Measurements from ENCODE around the gene FAM124A. TPM values are rescaled to one million over a fixed set of nuclear protein-coding genes. Genes with fewer than 3 reads are reported as not detected.

The FAM124A gene
- total and polyA plus RNA-seq, 10 of the 15 experiments (the other 5 are each of a cell fraction or from before 2014, with no cell fraction given): not detected

DNA sequence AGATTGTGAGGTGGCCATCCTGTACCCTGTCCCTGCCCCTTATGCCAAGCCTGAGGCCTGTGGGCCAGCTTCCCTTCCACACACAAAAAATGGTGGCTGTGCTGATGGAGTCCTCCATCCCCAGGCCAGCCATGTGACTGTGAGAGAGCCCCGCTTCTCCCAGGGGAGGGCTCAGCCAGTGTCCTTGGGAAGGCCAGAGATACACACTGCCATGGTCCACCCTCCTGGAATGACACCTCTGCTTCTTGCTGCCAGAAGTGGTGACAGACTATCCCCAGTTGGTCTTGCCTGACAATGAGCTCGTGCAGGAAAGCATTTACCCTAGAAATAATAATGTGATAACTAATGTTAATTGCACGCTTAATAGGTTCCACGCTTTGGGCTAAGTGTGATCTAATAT is 38.0 kb downstream of the FAM124A start (continued):
- TF ChIP-seq, protein P1, sequence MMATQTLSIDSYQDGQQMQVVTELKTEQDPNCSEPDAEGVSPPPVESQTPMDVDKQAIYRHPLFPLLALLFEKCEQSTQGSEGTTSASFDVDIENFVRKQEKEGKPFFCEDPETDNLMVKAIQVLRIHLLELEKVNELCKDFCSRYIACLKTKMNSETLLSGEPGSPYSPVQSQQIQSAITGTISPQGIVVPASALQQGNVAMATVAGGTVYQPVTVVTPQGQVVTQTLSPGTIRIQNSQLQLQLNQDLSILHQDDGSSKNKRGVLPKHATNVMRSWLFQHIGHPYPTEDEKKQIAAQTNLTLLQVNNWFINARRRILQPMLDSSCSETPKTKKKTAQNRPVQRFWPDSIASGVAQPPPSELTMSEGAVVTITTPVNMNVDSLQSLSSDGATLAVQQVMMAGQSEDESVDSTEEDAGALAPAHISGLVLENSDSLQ (IDR thresholded peaks at IDR 0.05): no peak
- no peak for TF ChIP-seq ZNF24 (IDR thresholded peaks at IDR 0.05)
- TF ChIP-seq TARDBP (IDR thresholded peaks at IDR 0.05; ENCODE audit: borderline replicate concordance): no peak
- no peak for TF ChIP-seq FOXM1 (IDR thresholded peaks at IDR 0.05; ENCODE audit: low read depth, low read length)
- TF ChIP-seq, protein P2, sequence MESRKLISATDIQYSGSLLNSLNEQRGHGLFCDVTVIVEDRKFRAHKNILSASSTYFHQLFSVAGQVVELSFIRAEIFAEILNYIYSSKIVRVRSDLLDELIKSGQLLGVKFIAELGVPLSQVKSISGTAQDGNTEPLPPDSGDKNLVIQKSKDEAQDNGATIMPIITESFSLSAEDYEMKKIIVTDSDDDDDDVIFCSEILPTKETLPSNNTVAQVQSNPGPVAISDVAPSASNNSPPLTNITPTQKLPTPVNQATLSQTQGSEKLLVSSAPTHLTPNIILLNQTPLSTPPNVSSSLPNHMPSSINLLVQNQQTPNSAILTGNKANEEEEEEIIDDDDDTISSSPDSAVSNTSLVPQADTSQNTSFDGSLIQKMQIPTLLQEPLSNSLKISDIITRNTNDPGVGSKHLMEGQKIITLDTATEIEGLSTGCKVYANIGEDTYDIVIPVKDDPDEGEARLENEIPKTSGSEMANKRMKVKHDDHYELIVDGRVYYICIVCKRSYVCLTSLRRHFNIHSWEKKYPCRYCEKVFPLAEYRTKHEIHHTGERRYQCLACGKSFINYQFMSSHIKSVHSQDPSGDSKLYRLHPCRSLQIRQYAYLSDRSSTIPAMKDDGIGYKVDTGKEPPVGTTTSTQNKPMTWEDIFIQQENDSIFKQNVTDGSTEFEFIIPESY (IDR thresholded peaks at IDR 0.05): no peak
- no peak for TF ChIP-seq TCF12 (IDR thresholded peaks at IDR 0.05; ENCODE audit: low read depth, low read length)

DNA sequence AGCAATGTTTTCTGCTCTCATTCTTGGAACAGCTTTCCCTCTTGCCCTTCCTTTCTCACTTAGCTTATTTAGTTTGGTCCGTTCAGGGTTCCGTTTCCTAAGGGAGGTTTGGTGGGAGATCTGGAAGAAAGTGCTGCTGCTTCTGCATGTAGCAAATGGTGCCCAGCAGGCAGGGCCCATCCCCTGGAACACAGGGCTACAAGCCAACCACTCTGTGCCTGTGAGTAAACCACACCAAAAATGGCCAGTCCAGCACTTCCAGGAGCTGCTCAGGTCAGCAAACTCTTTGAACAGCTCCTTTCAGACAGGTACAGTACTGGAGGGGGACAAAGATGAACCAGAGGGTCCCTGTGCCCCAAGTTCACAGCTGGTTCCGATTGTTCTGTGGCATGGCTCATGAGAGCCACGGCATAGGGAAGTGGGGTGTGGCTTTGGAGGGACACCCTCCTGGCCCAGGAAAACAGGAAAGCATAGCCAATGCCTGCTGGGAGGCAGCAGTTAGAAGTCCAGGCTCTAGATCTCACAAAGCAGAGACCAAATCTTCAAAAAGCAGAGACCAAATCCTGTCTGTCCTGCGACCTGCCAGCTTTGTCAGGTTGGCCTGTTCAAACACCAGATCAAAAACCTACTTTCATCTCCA is 39.5 kb downstream of the FAM124A start:
- H3K27me3 ChIP-seq (replicated peaks in 1 of 2; ENCODE audit: control insufficient read depth in 2 of 2, insufficient read depth in 2 of 2, low read length in 1 of 2): 0 out of 4 replicates have a peak, but pooled peaks cover 0 to 3% of the 10 kb centered on the region in 2 experiments
- intact Hi-C loops (cut with micrococcal nuclease; ENCODE audit: unreplicated experiment): no loop called here
- H3K27ac ChIP-seq (ENCODE audit: control insufficient read depth, insufficient read depth): no peak overlapping the region
- H4K20me1 ChIP-seq (ENCODE audit: control insufficient read depth, insufficient read depth): no peaks in the 10 kb centered on the region
- DNase-seq (ENCODE audit: low read depth, low spot score): no peak
- in situ Hi-C loops (cut with MboI): no loop called here
- POLR2A ChIA-PET: no interaction called here
- no peak overlapping the region for H3K9ac ChIP-seq (ENCODE audit: control insufficient read depth, insufficient read depth, low read length)
- RAD21 ChIA-PET (ENCODE audit: unreplicated experiment): no interaction called here
- WGBS (ENCODE audit: insufficient coverage, insufficient replicate concordance, low lambda C conversion rate, missing lambda C conversion rate): 43% methylated on average over 5 of the region's 5 CpGs
- CTCF ChIA-PET: interaction anchor here (1.2 to 4.4 kb wide), 4 partner anchors 24 to 536 kb away, joined by 3 to 17 read pairs (median 4); no protein-coding TSS in a partner anchor
- no TSS peak for BruUV-seq (replicated peaks)
- no peaks in the 10 kb centered on the region for H3K4me1 ChIP-seq (ENCODE audit: control insufficient read depth, insufficient read depth, low read length)
- ATAC-seq: no peak
- no peak for FAIRE-seq
- H2AFZ ChIP-seq (ENCODE audit: control insufficient read depth, low read depth, low read length): no peak overlapping the region
- H3K9me3 ChIP-seq (replicated peaks; ENCODE audit: control insufficient read depth, insufficient read depth, low read length): no peaks in the 10 kb centered on the region
- no peaks in the 10 kb centered on the region for H3K36me3 ChIP-seq (ENCODE audit: control insufficient read depth in 2 of 2, insufficient read depth in 2 of 2, low read length in 1 of 2)
- no peak overlapping the region for H3K4me3 ChIP-seq
- H3K4me2 ChIP-seq (ENCODE audit: control insufficient read depth, insufficient read depth): no peak overlapping the region
- no peaks in the 10 kb centered on the region for H3K79me2 ChIP-seq (ENCODE audit: control insufficient read depth, insufficient read depth, low read length)
- SMC1A ChIA-PET (ENCODE audit: uncharacterized antibody, unreplicated experiment): interaction anchor here (1.2 kb wide), 1 partner anchor 537 kb away, joined by 5 read pairs; no protein-coding TSS in a partner anchor
- TF ChIP-seq TCF12 (IDR thresholded peaks at IDR 0.05; ENCODE audit: low read depth, low read length) (no peak), SMC3 (IDR thresholded peaks at IDR 0.05; ENCODE audit: borderline replicate concordance, low read length) (no peak), ZNF622 (IDR thresholded peaks at IDR 0.05) (no peak), HDAC6 (IDR thresholded peaks at IDR 0.05; ENCODE audit: unreplicated experiment) (no peak), ZNF207 (IDR thresholded peaks at IDR 0.05; ENCODE audit: borderline replicate concordance) (no peak)
- TF ChIP-seq, protein P3, sequence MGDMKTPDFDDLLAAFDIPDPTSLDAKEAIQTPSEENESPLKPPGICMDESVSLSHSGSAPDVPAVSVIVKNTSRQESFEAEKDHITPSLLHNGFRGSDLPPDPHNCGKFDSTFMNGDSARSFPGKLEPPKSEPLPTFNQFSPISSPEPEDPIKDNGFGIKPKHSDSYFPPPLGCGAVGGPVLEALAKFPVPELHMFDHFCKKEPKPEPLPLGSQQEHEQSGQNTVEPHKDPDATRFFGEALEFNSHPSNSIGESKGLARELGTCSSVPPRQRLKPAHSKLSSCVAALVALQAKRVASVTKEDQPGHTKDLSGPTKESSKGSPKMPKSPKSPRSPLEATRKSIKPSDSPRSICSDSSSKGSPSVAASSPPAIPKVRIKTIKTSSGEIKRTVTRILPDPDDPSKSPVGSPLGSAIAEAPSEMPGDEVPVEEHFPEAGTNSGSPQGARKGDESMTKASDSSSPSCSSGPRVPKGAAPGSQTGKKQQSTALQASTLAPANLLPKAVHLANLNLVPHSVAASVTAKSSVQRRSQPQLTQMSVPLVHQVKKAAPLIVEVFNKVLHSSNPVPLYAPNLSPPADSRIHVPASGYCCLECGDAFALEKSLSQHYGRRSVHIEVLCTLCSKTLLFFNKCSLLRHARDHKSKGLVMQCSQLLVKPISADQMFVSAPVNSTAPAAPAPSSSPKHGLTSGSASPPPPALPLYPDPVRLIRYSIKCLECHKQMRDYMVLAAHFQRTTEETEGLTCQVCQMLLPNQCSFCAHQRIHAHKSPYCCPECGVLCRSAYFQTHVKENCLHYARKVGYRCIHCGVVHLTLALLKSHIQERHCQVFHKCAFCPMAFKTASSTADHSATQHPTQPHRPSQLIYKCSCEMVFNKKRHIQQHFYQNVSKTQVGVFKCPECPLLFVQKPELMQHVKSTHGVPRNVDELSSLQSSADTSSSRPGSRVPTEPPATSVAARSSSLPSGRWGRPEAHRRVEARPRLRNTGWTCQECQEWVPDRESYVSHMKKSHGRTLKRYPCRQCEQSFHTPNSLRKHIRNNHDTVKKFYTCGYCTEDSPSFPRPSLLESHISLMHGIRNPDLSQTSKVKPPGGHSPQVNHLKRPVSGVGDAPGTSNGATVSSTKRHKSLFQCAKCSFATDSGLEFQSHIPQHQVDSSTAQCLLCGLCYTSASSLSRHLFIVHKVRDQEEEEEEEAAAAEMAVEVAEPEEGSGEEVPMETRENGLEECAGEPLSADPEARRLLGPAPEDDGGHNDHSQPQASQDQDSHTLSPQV (IDR thresholded peaks at IDR 0.05): no peak
- TF ChIP-seq, protein P4, sequence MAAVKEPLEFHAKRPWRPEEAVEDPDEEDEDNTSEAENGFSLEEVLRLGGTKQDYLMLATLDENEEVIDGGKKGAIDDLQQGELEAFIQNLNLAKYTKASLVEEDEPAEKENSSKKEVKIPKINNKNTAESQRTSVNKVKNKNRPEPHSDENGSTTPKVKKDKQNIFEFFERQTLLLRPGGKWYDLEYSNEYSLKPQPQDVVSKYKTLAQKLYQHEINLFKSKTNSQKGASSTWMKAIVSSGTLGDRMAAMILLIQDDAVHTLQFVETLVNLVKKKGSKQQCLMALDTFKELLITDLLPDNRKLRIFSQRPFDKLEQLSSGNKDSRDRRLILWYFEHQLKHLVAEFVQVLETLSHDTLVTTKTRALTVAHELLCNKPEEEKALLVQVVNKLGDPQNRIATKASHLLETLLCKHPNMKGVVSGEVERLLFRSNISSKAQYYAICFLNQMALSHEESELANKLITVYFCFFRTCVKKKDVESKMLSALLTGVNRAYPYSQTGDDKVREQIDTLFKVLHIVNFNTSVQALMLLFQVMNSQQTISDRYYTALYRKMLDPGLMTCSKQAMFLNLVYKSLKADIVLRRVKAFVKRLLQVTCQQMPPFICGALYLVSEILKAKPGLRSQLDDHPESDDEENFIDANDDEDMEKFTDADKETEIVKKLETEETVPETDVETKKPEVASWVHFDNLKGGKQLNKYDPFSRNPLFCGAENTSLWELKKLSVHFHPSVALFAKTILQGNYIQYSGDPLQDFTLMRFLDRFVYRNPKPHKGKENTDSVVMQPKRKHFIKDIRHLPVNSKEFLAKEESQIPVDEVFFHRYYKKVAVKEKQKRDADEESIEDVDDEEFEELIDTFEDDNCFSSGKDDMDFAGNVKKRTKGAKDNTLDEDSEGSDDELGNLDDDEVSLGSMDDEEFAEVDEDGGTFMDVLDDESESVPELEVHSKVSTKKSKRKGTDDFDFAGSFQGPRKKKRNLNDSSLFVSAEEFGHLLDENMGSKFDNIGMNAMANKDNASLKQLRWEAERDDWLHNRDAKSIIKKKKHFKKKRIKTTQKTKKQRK (IDR thresholded peaks at IDR 0.05; ENCODE audit: low read depth, low read length): no peak

Measured in GM12878 (cell line).